K562 (cell line): ENCODE results near the gene AKIRIN1. TPM values are rescaled to one million over a fixed set of nuclear protein-coding genes. Genes with fewer than 3 reads are reported as not detected.
A peak's percentile ranks its signal among the peaks of the same experiment; 100 is the strongest.

Source experiments
- C11orf30 ChIP-seq: fragments of 450-650 bp; IDR thresholded peaks from 2 replicates; pipeline ENCODE4 v1.6.1; 2016; ENCODE audit warnings: low read depth, mild to moderate bottlenecking
- CBFA2T3 ChIP-seq: fragments of 450-650 bp; IDR thresholded peaks from 2 replicates; pipeline ENCODE4 v1.6.1; 2017
- EP300 ChIP-seq: IDR thresholded peaks from 2 replicates; pipeline ENCODE4 v1.6.1; 2012; ENCODE audit warnings: low read length, improper control_type of control experiment
- FOSL1 ChIP-seq: fragments of 200-800 bp; sonication (Bioruptor generic); conservative IDR thresholded peaks from 2 replicates; pipeline ENCODE4 v1.6.1; 2016; ENCODE audit warnings: missing genetic modification characterization, missing compliant biosample characterization
- FOXJ3 ChIP-seq: sonication (generic); formaldehyde crosslinking; IDR thresholded peaks from 2 replicates; pipeline ENCODE4 v1.4.0; 2020; ENCODE audit warnings: mild to moderate bottlenecking, missing genetic modification reagents
- FOXP1 ChIP-seq: sonication (generic); formaldehyde crosslinking; IDR thresholded peaks from 2 replicates; pipeline ENCODE4 v1.8.0; 2022; ENCODE audit warnings: mild to moderate bottlenecking, missing genetic modification reagents
- GABPB1 ChIP-seq: sonication (generic); formaldehyde crosslinking; IDR thresholded peaks from 2 replicates; pipeline ENCODE4 v1.8.0; 2022; ENCODE audit warnings: mild to moderate bottlenecking, missing genetic modification reagents
- HOXB6 ChIP-seq: fragments of 250-450 bp; sonication (Bioruptor Pico); IDR thresholded peaks from 2 replicates; pipeline ENCODE4 v1.5.1; 2022; ENCODE audit warnings: mild to moderate bottlenecking, borderline replicate concordance
- MAFG ChIP-seq: fragments of 450-650 bp; conservative IDR thresholded peaks from 2 replicates; pipeline ENCODE4 v1.6.1; 2016; ENCODE audit warnings: missing genetic modification characterization, missing compliant biosample characterization
- MTA1 ChIP-seq: fragments of 450-650 bp; IDR thresholded peaks from 2 replicates; pipeline ENCODE4 v1.6.1; 2017; ENCODE audit warnings: borderline replicate concordance
- RUNX1 ChIP-seq: sonication (generic); IDR thresholded peaks from 2 replicates; pipeline ENCODE4 v1.6.1; 2016; ENCODE audit warnings: antibody characterized with exemption, low read depth
- SIN3A ChIP-seq, 2 experiments: fragments of 150-350 bp in 1 of 2; IDR thresholded peaks; 2 replicates each; pipeline ENCODE4 v1.6.1; 2011 to 2016; ENCODE audit warnings: borderline replicate concordance in 2 of 2, low read depth in 2 of 2, low read length in 2 of 2, mild to moderate bottlenecking in 2 of 2, moderate library complexity in 2 of 2; ENCODE audit not compliant: control insufficient read depth in 1 of 2
- SRSF1 ChIP-seq: fragments of 200-400 bp; formaldehyde crosslinking; IDR thresholded peaks from 2 replicates; pipeline ENCODE4 v1.6.1; 2017; ENCODE audit warnings: mild to moderate bottlenecking, low read depth, low read length, moderate library complexity
- TRIM25 ChIP-seq: fragments of 450-650 bp; IDR thresholded peaks from 2 replicates; pipeline ENCODE4 v1.7.0; 2016; ENCODE audit warnings: borderline replicate concordance
- ZNF282 ChIP-seq: sonication (generic); formaldehyde crosslinking; IDR thresholded peaks from 2 replicates; pipeline ENCODE4 v1.8.1; 2023; ENCODE audit warnings: missing genetic modification reagents
- ZNF384 ChIP-seq: IDR thresholded peaks from 2 replicates; pipeline ENCODE4 v1.6.1; 2012; ENCODE audit warnings: low read depth, low read length, improper control_type of control experiment
- ZNF398 ChIP-seq: fragments of 250-450 bp; sonication (Bioruptor Pico); IDR thresholded peaks from 2 replicates; pipeline ENCODE4 v1.8.0; 2021; ENCODE audit warnings: moderate library complexity, mild to moderate bottlenecking, inconsistent platforms
- polyA plus RNA-seq, 8 experiments: library from polyadenylated mRNA; depleted of rRNA in 4 of 8; stranded (reverse) in 5 of 8; unstranded in 3 of 8; fragments of >200 nt; fragmentation: Nextera tagmentation in 2 of 8; fragmentation: Illumina TruSeq in 1 of 8; extraction: Ambion mirVana in 2 of 8; extraction: Trizol in 1 of 8; gene quantifications; 2 replicates each; pipeline versions ENCODE4 v1.2.1 to v1.2.3, GENCODE V29; 2011 to 2014; ENCODE audit warnings: inconsistent platforms in 1 of 8, missing spikeins in 1 of 8
- total RNA-seq, 7 experiments: library from RNA; depleted of rRNA in 6 of 7; stranded (reverse); fragments of >200 nt in 6 of 7; fragmentation: Illumina TruSeq in 2 of 7; extraction: Trizol in 2 of 7; gene quantifications; 2 replicates each; pipeline versions ENCODE4 v1.2.1 to v1.2.3, GENCODE V29; 2011 to 2021; ENCODE audit warnings: low replicate concordance in 1 of 7
- TF ChIP-seq, protein P1 (sequence below): fragments of 250-450 bp; sonication (Bioruptor Pico); IDR thresholded peaks from 2 replicates; pipeline ENCODE4 v1.5.0; 2021; ENCODE audit warnings: mild to moderate bottlenecking, borderline replicate concordance

AKIRIN1 gene
- total and polyA plus RNA-seq, 9 of the 15 experiments (the other 6 are each of a cell fraction or from before 2014, with no cell fraction given) = 11.5 to 139 (median 83.4) TPM

GRCh38 chr1:39003794-39004193 lies 12.7 kb downstream of the AKIRIN1 start (continued):
- TF ChIP-seq TRIM25 (no peak), ZNF398 (CRISPR knock-in tag) (no peak), GABPB1 (CRISPR knock-in tag) (no peak), FOXP1 (no peak), RUNX1 (no peak), EP300 (no peak), SIN3A (IDR thresholded peaks at IDR 0.05; ENCODE audit: borderline replicate concordance in 2 of 2, control insufficient read depth in 1 of 2, low read depth in 2 of 2, low read length in 2 of 2) (no peak), FOXJ3 (no peak), HOXB6 (CRISPR knock-in tag) (no peak), MTA1 (no peak), C11orf30 (peak; percentile 34; the same call in 1 of the 2 replicates), FOSL1 (tag) (0 out of 2 replicates have a peak, but pooled peaks have one; percentile 16), MAFG (tag) (peak; percentile 39), ZNF282 (CRISPR knock-in tag) (no peak), ZNF384 (no peak), SRSF1 (no peak), CBFA2T3 (no peak)
- TF ChIP-seq, protein P1, sequence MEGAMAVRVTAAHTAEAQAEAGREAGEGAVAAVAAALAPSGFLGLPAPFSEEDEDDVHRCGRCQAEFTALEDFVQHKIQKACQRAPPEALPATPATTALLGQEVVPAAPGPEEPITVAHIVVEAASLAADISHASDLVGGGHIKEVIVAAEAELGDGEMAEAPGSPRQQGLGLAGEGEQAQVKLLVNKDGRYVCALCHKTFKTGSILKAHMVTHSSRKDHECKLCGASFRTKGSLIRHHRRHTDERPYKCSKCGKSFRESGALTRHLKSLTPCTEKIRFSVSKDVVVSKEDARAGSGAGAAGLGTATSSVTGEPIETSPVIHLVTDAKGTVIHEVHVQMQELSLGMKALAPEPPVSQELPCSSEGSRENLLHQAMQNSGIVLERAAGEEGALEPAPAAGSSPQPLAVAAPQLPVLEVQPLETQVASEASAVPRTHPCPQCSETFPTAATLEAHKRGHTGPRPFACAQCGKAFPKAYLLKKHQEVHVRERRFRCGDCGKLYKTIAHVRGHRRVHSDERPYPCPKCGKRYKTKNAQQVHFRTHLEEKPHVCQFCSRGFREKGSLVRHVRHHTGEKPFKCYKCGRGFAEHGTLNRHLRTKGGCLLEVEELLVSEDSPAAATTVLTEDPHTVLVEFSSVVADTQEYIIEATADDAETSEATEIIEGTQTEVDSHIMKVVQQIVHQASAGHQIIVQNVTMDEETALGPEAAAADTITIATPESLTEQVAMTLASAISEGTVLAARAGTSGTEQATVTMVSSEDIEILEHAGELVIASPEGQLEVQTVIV (CRISPR knock-in tag) = no peak
- TF ChIP-seq, all 486 proteins: peak for 6
